Caco-2 (cell line): Measurements from ENCODE around the gene EGFL8. TPM values are rescaled to one million over a fixed set of nuclear protein-coding genes. Genes with fewer than 3 reads are reported as not detected.

Source experiments
- BruUV-seq: library from RNA; stranded (reverse); fragments of 400-500 nt; replicated peaks from 2 replicates; lab custom pipeline; 2021; lab: Mats Ljungman, UMichigan
- CTCF ChIA-PET: fragments of 300-600 bp; sonication (Branson Sonifier 250); formaldehyde crosslinking; loops from one replicate; lab custom pipeline; 2022; ENCODE audit warnings: antibody characterized with exemption; lab: Charles Lee
- POLR2A ChIA-PET: fragments of 300-600 bp; sonication (Branson Sonifier 250); formaldehyde crosslinking; loops from one replicate; lab custom pipeline; 2022; ENCODE audit warnings: antibody characterized with exemption; lab: Charles Lee
- DNase-seq, 2 experiments: peaks; one replicate each; pipeline versions ENCODE4 v3.0.0 to v3.0.0-alpha.2; 2020 to 2022
- H3K27me3 ChIP-seq: replicated peaks from 2 replicates; pipeline ENCODE4 v1.6.0; 2011; ENCODE audit warnings: low read length; ENCODE audit not compliant: control insufficient read depth, insufficient read depth
- H3K36me3 ChIP-seq: 2 replicates; pipeline ENCODE4 v1.5.1; 2011; ENCODE audit warnings: low read length; ENCODE audit not compliant: control insufficient read depth, insufficient read depth
- H3K4me1 ChIP-seq: fragments of 250-450 bp; sonication (Bioruptor Pico); 2 replicates; pipeline ENCODE4 v1.5.1; 2020; ENCODE audit warnings: mild to moderate bottlenecking
- H3K4me3 ChIP-seq: 2 replicates; pipeline ENCODE4 v1.5.1; 2011; ENCODE audit warnings: low read depth, mild to moderate bottlenecking, control low read depth, low read length
- H3K9me3 ChIP-seq: fragments of 250-450 bp; sonication (Bioruptor Pico); 2 replicates; pipeline ENCODE4 v1.5.1; 2020; ENCODE audit warnings: mild to moderate bottlenecking, moderate library complexity
- H3K27ac Mint-ChIP-seq: one replicate; pipeline ENCODE4 v1.8.0; 2022; ENCODE audit warnings: mixed read lengths; ENCODE audit not compliant: unreplicated experiment
- H3K27me3 Mint-ChIP-seq: one replicate; pipeline ENCODE4 v1.8.0; 2022; ENCODE audit warnings: mixed read lengths; ENCODE audit not compliant: insufficient read depth, unreplicated experiment
- H3K36me3 Mint-ChIP-seq: one replicate; pipeline ENCODE4 v1.8.0; 2022; ENCODE audit warnings: mild to moderate bottlenecking, mixed read lengths; ENCODE audit not compliant: insufficient read depth, unreplicated experiment
- H3K4me1 Mint-ChIP-seq: one replicate; pipeline ENCODE4 v1.8.0; 2022; ENCODE audit warnings: low read depth, mixed read lengths; ENCODE audit not compliant: unreplicated experiment
- H3K4me3 Mint-ChIP-seq: one replicate; pipeline ENCODE4 v1.8.0; 2022; ENCODE audit warnings: mild to moderate bottlenecking, moderate library complexity, mixed read lengths; ENCODE audit not compliant: unreplicated experiment
- H3K9me3 Mint-ChIP-seq: one replicate; pipeline ENCODE4 v1.8.0; 2022; ENCODE audit warnings: mixed read lengths; ENCODE audit not compliant: unreplicated experiment
- intact Hi-C: fragments of 100-400 bp; cut with micrococcal nuclease; formaldehyde crosslinking; loops from one replicate; pipeline ENCODE4 v1.10.0; 2022; ENCODE audit not compliant: unreplicated experiment
- total RNA-seq: library from RNA; stranded (reverse); gene quantifications from 2 replicates; pipeline ENCODE4 v1.2.3, GENCODE V29; 2022
- TF ChIP-seq, protein P1 (sequence below), 2 experiments: fragments of 200-600 bp in 1 of 2; IDR thresholded peaks; 1 replicate in 1 of 2; 2 replicates in 1 of 2; pipeline versions ENCODE4 v1.5.1 to v1.8.0; 2011 to 2022; ENCODE audit warnings: antibody characterized with exemption in 1 of 2, control low read depth in 1 of 2, inconsistent platforms in 1 of 2, low read depth in 1 of 2, low read length in 1 of 2, mild to moderate bottlenecking in 1 of 2, moderate library complexity in 1 of 2; ENCODE audit not compliant: insufficient read depth in 1 of 2, severe bottlenecking in 1 of 2, unreplicated experiment in 1 of 2

The EGFL8 gene
- total RNA-seq, 1 experiment from 2014 or later = 45.0 TPM

DNA sequence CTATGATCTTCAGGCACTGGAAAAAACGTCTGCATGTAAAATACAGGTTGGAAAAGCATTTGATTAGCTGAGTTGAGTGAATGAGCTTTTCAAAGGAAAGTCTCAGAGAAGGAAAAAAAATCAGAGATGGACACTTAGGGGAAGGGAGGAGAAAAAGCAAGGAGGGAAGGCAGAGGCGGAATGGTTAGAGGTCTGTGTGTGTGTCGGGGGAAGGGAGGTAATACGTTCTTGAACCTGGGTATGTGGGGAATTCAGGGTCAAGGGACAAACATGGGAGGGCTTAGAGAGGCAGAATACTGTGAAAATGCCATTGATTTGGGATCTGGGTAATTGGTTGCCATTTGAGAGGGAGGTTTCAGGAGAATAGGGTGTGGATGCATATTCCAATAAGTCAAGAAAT lies 17.7 kb upstream of the EGFL8 start:
- Mint-ChIP-seq H3K27ac (peak overlapping the region; percentile 81), H3K9me3 (no peaks in the 10 kb centered on the region)
- CTCF ChIA-PET = no interaction called here

DNA sequence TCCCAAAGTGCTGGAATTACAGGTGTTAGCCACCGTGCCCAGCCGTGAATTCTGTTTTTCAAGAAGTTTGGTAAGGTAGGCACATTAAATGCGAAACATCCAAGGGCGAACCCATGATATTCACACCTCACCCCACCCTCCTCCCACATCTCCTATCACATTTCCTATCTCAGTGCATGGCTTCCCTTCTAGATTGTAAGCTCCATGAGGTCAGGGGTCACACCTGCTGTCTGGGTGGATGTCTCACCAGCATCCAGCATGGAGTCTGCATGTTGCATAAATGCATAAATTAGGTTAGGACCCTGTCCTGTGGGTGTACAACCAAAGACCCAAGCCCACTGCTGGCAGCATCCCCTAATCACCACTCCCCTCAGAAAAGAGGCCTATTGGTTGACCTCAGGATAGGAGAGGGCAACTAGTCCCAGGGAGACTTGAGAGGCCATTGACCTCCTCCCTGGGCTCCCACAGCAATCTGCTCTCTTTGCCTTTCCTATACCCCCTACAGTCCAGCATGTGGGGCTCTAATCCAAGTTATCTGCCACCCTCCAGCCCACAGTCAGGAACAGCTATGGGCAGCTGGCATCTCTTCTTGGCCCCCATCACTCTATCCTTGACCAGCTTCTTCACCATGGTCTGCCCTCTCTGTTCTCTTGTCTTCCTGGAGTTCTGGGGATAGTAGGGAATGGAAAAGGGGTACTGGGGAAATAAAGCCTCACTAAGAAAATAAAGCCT lies 16.8 kb upstream of the EGFL8 start:
- Histone ChIP-seq H3K36me3 (no peaks in the 10 kb centered on the region), H3K4me1 (peaks cover 53% of the 10 kb centered on the region), H3K4me3 (no peak overlapping the region), H3K9me3 (no peaks in the 10 kb centered on the region), H3K27me3 (no peaks in the 10 kb centered on the region)
- Mint-ChIP-seq H3K4me1 (peaks cover 30% of the 10 kb centered on the region), H3K27ac (peak overlapping the region; percentile 81), H3K36me3 (no peaks in the 10 kb centered on the region), H3K4me3 (no peak overlapping the region), H3K27me3 (no peaks in the 10 kb centered on the region), H3K9me3 (no peaks in the 10 kb centered on the region)
- peak in 1 of 2 experiments; percentile 11 for DNase-seq
- POLR2A ChIA-PET = no interaction called here
- TF ChIP-seq, protein P1, sequence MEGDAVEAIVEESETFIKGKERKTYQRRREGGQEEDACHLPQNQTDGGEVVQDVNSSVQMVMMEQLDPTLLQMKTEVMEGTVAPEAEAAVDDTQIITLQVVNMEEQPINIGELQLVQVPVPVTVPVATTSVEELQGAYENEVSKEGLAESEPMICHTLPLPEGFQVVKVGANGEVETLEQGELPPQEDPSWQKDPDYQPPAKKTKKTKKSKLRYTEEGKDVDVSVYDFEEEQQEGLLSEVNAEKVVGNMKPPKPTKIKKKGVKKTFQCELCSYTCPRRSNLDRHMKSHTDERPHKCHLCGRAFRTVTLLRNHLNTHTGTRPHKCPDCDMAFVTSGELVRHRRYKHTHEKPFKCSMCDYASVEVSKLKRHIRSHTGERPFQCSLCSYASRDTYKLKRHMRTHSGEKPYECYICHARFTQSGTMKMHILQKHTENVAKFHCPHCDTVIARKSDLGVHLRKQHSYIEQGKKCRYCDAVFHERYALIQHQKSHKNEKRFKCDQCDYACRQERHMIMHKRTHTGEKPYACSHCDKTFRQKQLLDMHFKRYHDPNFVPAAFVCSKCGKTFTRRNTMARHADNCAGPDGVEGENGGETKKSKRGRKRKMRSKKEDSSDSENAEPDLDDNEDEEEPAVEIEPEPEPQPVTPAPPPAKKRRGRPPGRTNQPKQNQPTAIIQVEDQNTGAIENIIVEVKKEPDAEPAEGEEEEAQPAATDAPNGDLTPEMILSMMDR (IDR thresholded peaks at IDR 0.05; ENCODE audit: insufficient read depth in 1 of 2, low read depth in 1 of 2, low read length in 1 of 2, severe bottlenecking in 1 of 2, unreplicated experiment in 1 of 2) = no peak
- intact Hi-C loops = no loop called here
- CTCF ChIA-PET = no interaction called here
- no TSS peak for BruUV-seq

More for the DNA sequence above, 17.7 kb upstream of the EGFL8 start:
- Mint-ChIP-seq H3K36me3 (peaks cover 7% of the 10 kb centered on the region), H3K4me1 (peaks cover 31% of the 10 kb centered on the region), H3K27me3 (no peaks in the 10 kb centered on the region), H3K4me3 (peak overlapping the region; percentile 61)
- no peaks in the 10 kb centered on the region for H3K9me3 ChIP-seq
- H3K4me3 ChIP-seq = no peak overlapping the region
- intact Hi-C loops = no loop called here
- BruUV-seq = TSS peak; percentile 67
- no peaks in the 10 kb centered on the region for H3K36me3 ChIP-seq
- no peaks in the 10 kb centered on the region for H3K27me3 ChIP-seq
- POLR2A ChIA-PET = no interaction called here
- DNase-seq = no peak
- TF ChIP-seq, protein P1 (IDR thresholded peaks at IDR 0.05; ENCODE audit: insufficient read depth in 1 of 2, low read depth in 1 of 2, low read length in 1 of 2, severe bottlenecking in 1 of 2, unreplicated experiment in 1 of 2) = no peak
- peaks cover 56% of the 10 kb centered on the region for H3K4me1 ChIP-seq

DNA sequence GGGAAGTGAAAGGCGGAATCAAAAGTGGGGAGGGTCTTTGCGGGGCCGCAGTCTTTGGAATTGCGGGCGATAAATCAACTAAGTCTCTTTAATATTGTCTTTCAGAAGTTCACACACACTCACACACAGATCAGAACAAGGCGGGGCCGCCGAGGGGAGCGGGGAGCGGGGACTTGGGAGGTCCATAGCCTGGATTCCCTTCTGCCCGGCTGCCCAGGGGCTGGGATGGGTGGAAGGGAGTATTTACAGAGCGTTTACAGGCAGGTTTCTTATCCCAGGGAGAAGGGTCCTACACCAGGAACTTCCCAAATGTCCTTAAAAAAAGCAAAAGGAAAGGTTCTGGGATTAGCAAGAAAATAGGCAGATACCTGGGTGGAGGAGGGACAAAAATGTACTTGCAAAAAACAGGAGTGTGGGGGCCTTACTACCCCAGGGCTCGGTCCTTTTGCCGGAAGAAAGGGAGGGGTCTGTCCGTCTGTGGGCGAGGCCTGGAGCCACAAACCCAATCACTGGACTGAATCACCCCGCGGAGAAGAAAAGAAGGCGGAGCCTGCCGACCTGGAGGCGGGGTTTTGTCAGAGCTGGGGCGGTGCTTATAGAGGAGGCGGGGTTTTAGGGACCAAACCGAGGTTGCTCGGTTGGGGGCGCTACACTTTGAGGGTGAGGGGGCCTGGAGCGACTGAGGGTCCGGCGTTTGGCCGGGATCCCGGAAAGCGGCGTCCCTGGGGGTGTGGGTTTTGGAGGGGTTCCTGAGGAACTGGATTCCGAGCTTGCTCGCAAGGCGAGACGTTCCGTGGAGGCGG lies 15.9 kb upstream of the EGFL8 start:
- no peaks in the 10 kb centered on the region for H3K9me3 ChIP-seq
- no peak overlapping the region for H3K4me3 ChIP-seq
- H3K36me3 ChIP-seq = no peaks in the 10 kb centered on the region
- ChIA-PET POLR2A (no interaction called here), CTCF (no interaction called here)
- H3K27ac Mint-ChIP-seq = peak overlapping the region; percentile 81
- intact Hi-C loops = no loop called here
- H3K4me1 ChIP-seq = peaks cover 55% of the 10 kb centered on the region
- H3K27me3 Mint-ChIP-seq = no peaks in the 10 kb centered on the region
- no peak overlapping the region for H3K4me3 Mint-ChIP-seq
- no peaks in the 10 kb centered on the region for H3K27me3 ChIP-seq
- DNase-seq = no peak
- peaks cover 36% of the 10 kb centered on the region for H3K4me1 Mint-ChIP-seq
- no peaks in the 10 kb centered on the region for H3K9me3 Mint-ChIP-seq
- no TSS peak for BruUV-seq
- no peaks in the 10 kb centered on the region for H3K36me3 Mint-ChIP-seq
- TF ChIP-seq, protein P1 (IDR thresholded peaks at IDR 0.05; ENCODE audit: insufficient read depth in 1 of 2, low read depth in 1 of 2, low read length in 1 of 2, severe bottlenecking in 1 of 2, unreplicated experiment in 1 of 2) = no peak
